Measurements from ENCODE around the gene SLC44A5.

GRCh38 chr1:75430526-75430925, 180.4 kb downstream of the SLC44A5 start:
- TF ChIP-seq CTCF (IDR thresholded peaks at IDR 0.05) (no peak), POLR2AphosphoS5 (IDR thresholded peaks at IDR 0.05; ENCODE audit: low read depth, low read length) (no peak), TCF7L2 (IDR thresholded peaks at IDR 0.05; ENCODE audit: low read depth, low read length) (no peak), SIN3A (IDR thresholded peaks at IDR 0.05; ENCODE audit: borderline replicate concordance, insufficient read depth, low read depth, low read length) (no peak), REST (IDR thresholded peaks at IDR 0.05; ENCODE audit: insufficient read depth in 1 of 2, low read depth in 2 of 2, low read length in 1 of 2) (no peak)

Data from Panc1 (cell line).